ENCODE measurements around the gene CPS1.

The CPS1 gene

GRCh38 chr2:210539035-210539434 lies 17.4 kb upstream of the CPS1 start:
- H3K9me3 Mint-ChIP-seq, result no peaks in the 10 kb centered on the region
- no peaks in the 10 kb centered on the region for H3K27me3 Mint-ChIP-seq
- no peaks in the 10 kb centered on the region for H3K4me1 Mint-ChIP-seq
- H3K27ac Mint-ChIP-seq, result no peak overlapping the region
- CTCF ChIA-PET, result no interaction called here
- no peaks in the 10 kb centered on the region for H3K36me3 Mint-ChIP-seq
- DNase-seq, result no peak
- no peak overlapping the region for H3K4me3 Mint-ChIP-seq

- H3K27me3 Mint-ChIP-seq, result no peaks in the 10 kb centered on the region
- DNase-seq, result no peak
- H3K4me1 Mint-ChIP-seq, result no peaks in the 10 kb centered on the region
- H3K36me3 Mint-ChIP-seq, result no peaks in the 10 kb centered on the region
- H3K4me3 Mint-ChIP-seq, result no peak overlapping the region
- H3K9me3 Mint-ChIP-seq, result no peaks in the 10 kb centered on the region
- no peak overlapping the region for H3K27ac Mint-ChIP-seq
- CTCF ChIA-PET, result no interaction called here
Measured at GRCh38 chr2:210539578-210540416, 16.6 kb upstream of the CPS1 start.

- Mint-ChIP-seq H3K27ac (no peak overlapping the region), H3K27me3 (no peaks in the 10 kb centered on the region), H3K36me3 (no peaks in the 10 kb centered on the region), H3K9me3 (no peaks in the 10 kb centered on the region), H3K4me1 (no peaks in the 10 kb centered on the region), H3K4me3 (no peak overlapping the region)
- CTCF ChIA-PET, result no interaction called here
- DNase-seq, result no peak
Measured at GRCh38 chr2:210540471-210540870, 15.9 kb upstream of the CPS1 start.

- DNase-seq, result no peak
- no peaks in the 10 kb centered on the region for H3K4me1 Mint-ChIP-seq
- H3K4me3 Mint-ChIP-seq, result no peak overlapping the region
- CTCF ChIA-PET, result interaction anchor here (0.6 kb wide), 1 partner anchor 1913 kb away, joined by 3 read pairs; no protein-coding TSS in a partner anchor
- H3K9me3 Mint-ChIP-seq, result no peaks in the 10 kb centered on the region
- H3K36me3 Mint-ChIP-seq, result no peaks in the 10 kb centered on the region
- no peaks in the 10 kb centered on the region for H3K27me3 Mint-ChIP-seq
- no peak overlapping the region for H3K27ac Mint-ChIP-seq
Measured at GRCh38 chr2:210540900-210541289, 15.5 kb upstream of the CPS1 start.

- Mint-ChIP-seq H3K4me3 (no peak overlapping the region), H3K27me3 (no peaks in the 10 kb centered on the region), H3K4me1 (no peaks in the 10 kb centered on the region), H3K27ac (no peak overlapping the region), H3K36me3 (no peaks in the 10 kb centered on the region), H3K9me3 (no peaks in the 10 kb centered on the region)
- CTCF ChIA-PET, result interaction anchor here (0.6 to 1.1 kb wide), 3 partner anchors 10 to 1913 kb away, joined by 3 read pairs; no protein-coding TSS in a partner anchor
- DNase-seq, result no peak
Measured at GRCh38 chr2:210541290-210541902, 15.0 kb upstream of the CPS1 start.

GRCh38 chr2:210544007-210544590 lies 12.3 kb upstream of the CPS1 start:
- H3K36me3 Mint-ChIP-seq, result no peaks in the 10 kb centered on the region
- H3K4me1 Mint-ChIP-seq, result no peaks in the 10 kb centered on the region
- CTCF ChIA-PET, result no interaction called here

GRCh38 chr2:210544831-210545230 lies 11.6 kb upstream of the CPS1 start:
- Mint-ChIP-seq H3K4me3 (no peak overlapping the region), H3K27me3 (no peaks in the 10 kb centered on the region), H3K27ac (no peak overlapping the region), H3K9me3 (no peaks in the 10 kb centered on the region), H3K4me1 (no peaks in the 10 kb centered on the region), H3K36me3 (no peaks in the 10 kb centered on the region)
- no peak for DNase-seq
- CTCF ChIA-PET, result no interaction called here

More at GRCh38 chr2:210544007-210544590, 12.3 kb upstream of the CPS1 start:
- Mint-ChIP-seq H3K27ac (no peak overlapping the region), H3K27me3 (no peaks in the 10 kb centered on the region), H3K9me3 (no peaks in the 10 kb centered on the region), H3K4me3 (no peak overlapping the region)
- no peak for DNase-seq

- CTCF ChIA-PET, result no interaction called here
- Mint-ChIP-seq H3K27me3 (no peaks in the 10 kb centered on the region), H3K27ac (no peak overlapping the region), H3K36me3 (no peaks in the 10 kb centered on the region), H3K4me3 (no peak overlapping the region), H3K4me1 (no peaks in the 10 kb centered on the region), H3K9me3 (no peaks in the 10 kb centered on the region)
- DNase-seq, result no peak
Measured at GRCh38 chr2:210546424-210547208, 9.8 kb upstream of the CPS1 start.

- no peak for DNase-seq
- no peaks in the 10 kb centered on the region for H3K4me1 Mint-ChIP-seq
- H3K27me3 Mint-ChIP-seq, result no peaks in the 10 kb centered on the region
- no peaks in the 10 kb centered on the region for H3K9me3 Mint-ChIP-seq
- CTCF ChIA-PET, result no interaction called here
- H3K27ac Mint-ChIP-seq, result no peak overlapping the region
- no peaks in the 10 kb centered on the region for H3K36me3 Mint-ChIP-seq
- H3K4me3 Mint-ChIP-seq, result no peak overlapping the region
Measured at GRCh38 chr2:210548031-210548430, 8.4 kb upstream of the CPS1 start.

GRCh38 chr2:210548878-210549384 lies 7.5 kb upstream of the CPS1 start:
- Mint-ChIP-seq H3K27me3 (no peaks in the 10 kb centered on the region), H3K4me1 (no peaks in the 10 kb centered on the region), H3K36me3 (no peaks in the 10 kb centered on the region), H3K27ac (no peak overlapping the region), H3K9me3 (no peaks in the 10 kb centered on the region), H3K4me3 (no peak overlapping the region)
- no peak for DNase-seq
- CTCF ChIA-PET, result no interaction called here

GRCh38 chr2:210551001-210551400 lies 5.4 kb upstream of the CPS1 start:
- Mint-ChIP-seq H3K4me1 (no peaks in the 10 kb centered on the region), H3K27me3 (no peaks in the 10 kb centered on the region), H3K9me3 (no peaks in the 10 kb centered on the region), H3K27ac (no peak overlapping the region), H3K36me3 (no peaks in the 10 kb centered on the region), H3K4me3 (no peak overlapping the region)
- CTCF ChIA-PET, result no interaction called here
- DNase-seq, result no peak

- Mint-ChIP-seq H3K9me3 (no peaks in the 10 kb centered on the region), H3K27ac (no peak overlapping the region), H3K4me1 (no peaks in the 10 kb centered on the region), H3K4me3 (no peak overlapping the region), H3K27me3 (no peaks in the 10 kb centered on the region), H3K36me3 (no peaks in the 10 kb centered on the region)
- CTCF ChIA-PET, result no interaction called here
- no peak for DNase-seq
Measured at GRCh38 chr2:210553373-210553772, 3.0 kb upstream of the CPS1 start.

- DNase-seq, result no peak
- Mint-ChIP-seq H3K27me3 (no peaks in the 10 kb centered on the region), H3K9me3 (no peaks in the 10 kb centered on the region), H3K4me3 (no peak overlapping the region), H3K27ac (no peak overlapping the region), H3K4me1 (no peaks in the 10 kb centered on the region), H3K36me3 (no peaks in the 10 kb centered on the region)
- CTCF ChIA-PET, result no interaction called here
Measured at GRCh38 chr2:210555555-210555954, 844 bp upstream of the CPS1 start.

- H3K4me3 Mint-ChIP-seq, result no peak overlapping the region
- H3K9me3 Mint-ChIP-seq, result no peaks in the 10 kb centered on the region
- H3K36me3 Mint-ChIP-seq, result no peaks in the 10 kb centered on the region
- DNase-seq, result no peak
- H3K4me1 Mint-ChIP-seq, result no peaks in the 10 kb centered on the region
- H3K27me3 Mint-ChIP-seq, result no peaks in the 10 kb centered on the region
- CTCF ChIA-PET, result no interaction called here
- no peak overlapping the region for H3K27ac Mint-ChIP-seq
Measured at GRCh38 chr2:210557721-210558120, 1.3 kb downstream of the CPS1 start.

All from activated naive CD4-positive, alpha-beta T cell treated with anti-CD3 and anti-CD28 coated beads, Interleukin-2, amount 10 ng/mL, durations not matched to agents 7 days and 5 days (primary cell).